GM21619 (cell line): ENCODE results near the gene DDX17.

Experiments used
- ATAC-seq: cut with Tn5 transposase; IDR thresholded peaks from one replicate; pipeline ENCODE4 v1.9.1; 2021; ENCODE audit not compliant: unreplicated experiment

The DDX17 gene

GRCh38 chr22:38467904-38468442, 38.1 kb downstream of the DDX17 start, which contains the start of gene KDELR3:
KDELR3 (plus strand) TSS chr22:38468096; CDS start chr22:38468234, 138 bp downstream.
- no peak for ATAC-seq

GRCh38 chr22:38467438-38467903, 38.6 kb downstream of the DDX17 start:
- ATAC-seq = no peak

GRCh38 chr22:38465673-38466490, 40.2 kb downstream of the DDX17 start:
- no peak for ATAC-seq

- ATAC-seq = no peak
These were observed 41.0 kb downstream of the DDX17 start for GRCh38 chr22:38464992-38465672.

- ATAC-seq = no peak
These were observed 42.9 kb downstream of the DDX17 start for GRCh38 chr22:38462960-38463784.

GRCh38 chr22:38461414-38462081, 44.6 kb downstream of the DDX17 start:
- ATAC-seq = no peak

- no peak for ATAC-seq
These were observed 45.1 kb downstream of the DDX17 start for GRCh38 chr22:38461057-38461413.

- no peak for ATAC-seq
These were observed 45.7 kb downstream of the DDX17 start for GRCh38 chr22:38460426-38460840.

GRCh38 chr22:38456841-38457699, 49.0 kb downstream of the DDX17 start:
- no peak for ATAC-seq

GRCh38 chr22:38456272-38456835, 49.8 kb downstream of the DDX17 start:
- no peak for ATAC-seq

- no peak for ATAC-seq
These were observed 50.4 kb downstream of the DDX17 start for GRCh38 chr22:38455530-38456271.

- no peak for ATAC-seq
These were observed 51.0 kb downstream of the DDX17 start, which contains the start of gene KCNJ4 for GRCh38 chr22:38455076-38455529. KCNJ4 (minus strand) TSS chr22:38455199; CDS start chr22:38428132, 27,067 bp downstream.

- no peak for ATAC-seq
These were observed 51.6 kb downstream of the DDX17 start for GRCh38 chr22:38454353-38455075.

- no peak for ATAC-seq
These were observed 52.1 kb downstream of the DDX17 start for GRCh38 chr22:38453996-38454352.

- ATAC-seq = no peak
These were observed 52.9 kb downstream of the DDX17 start for GRCh38 chr22:38453066-38453672.

- no peak for ATAC-seq
These were observed 53.6 kb downstream of the DDX17 start for GRCh38 chr22:38452373-38453065.

GRCh38 chr22:38451864-38452263, 54.2 kb downstream of the DDX17 start:
- ATAC-seq = no peak
